ENCODE results near the gene DCUN1D3. TPM values are rescaled to one million over a fixed set of nuclear protein-coding genes. Genes with fewer than 3 reads are reported as not detected.
"Not testable (repeated sequence)": the region's sequence is repeated elsewhere in the genome, so short reads cannot be mapped to it uniquely, and the experiment has no call there.

DCUN1D3 gene
- total RNA-seq (10 to 100 TPM; 15.2 to 16.5 TPM), polyA plus RNA-seq (ENCODE audit: insufficient read depth, low read depth, low replicate concordance) (19.5 TPM)
- long read RNA-seq, donor 1, full-length matches to known transcripts, result 1 of 1 reads
- long read RNA-seq, donor 1, partial matches to known transcripts, result 0 of 1 reads
- long read RNA-seq, donor 1, other reads (novel, unspliced or antisense), result 0 of 1 reads
- long read RNA-seq, donor 2, full-length matches to known transcripts, result 1 of 1 reads
- long read RNA-seq, donor 2, partial matches to known transcripts, result 0 of 1 reads
- long read RNA-seq, donor 2, other reads (novel, unspliced or antisense), result 0 of 1 reads

- peak; percentile 99 for DNase-seq
- no peaks in the 10 kb centered on the region for H3K9me3 ChIP-seq
- no peaks in the 10 kb centered on the region for H3K27me3 ChIP-seq
- WGBS, 2 donors, result 1% methylated on average over 27 to 62 of the region's 62 CpGs
- H3K36me3 ChIP-seq (ENCODE audit: low read depth, missing control alignments), result no peaks in the 10 kb centered on the region
- peak within 1 kb of the TSS; percentile 81 to 85 for H3K4me3 ChIP-seq
- TF ChIP-seq CTCF (IDR thresholded peaks at IDR 0.05) (no peak), POLR2A (IDR thresholded peaks at IDR 0.05) (peak; percentile 22)
- intact Hi-C loops (cut with DNase I; ENCODE audit: low total_unique reads), result loop anchor here (10.0 kb wide), 1 partner anchor 46 kb away; no protein-coding TSS in a partner anchor
- peak within 1 kb of the TSS; percentile 92 to 95 for H3K27ac ChIP-seq
- peaks cover 33% of the 10 kb centered on the region for H3K4me1 ChIP-seq
Measured at GRCh38 chr16:20900299-20901067, at the start of gene DCUN1D3, which contains the start of gene LYRM1. Gene DCUN1D3, minus strand, starts transcription at chr16:20900358. Its CDS starts 37,820 bp downstream, at chr16:20862538. Gene LYRM1, plus strand, starts transcription at chr16:20900771. Its CDS starts 14,785 bp downstream, at chr16:20915556.

GRCh38 chr16:20949660-20950059 is 49.5 kb upstream of the DCUN1D3 start:
- H3K4me1 ChIP-seq, result no peaks in the 10 kb centered on the region
- intact Hi-C loops (cut with DNase I; ENCODE audit: low total_unique reads), result no loop called here
- DNase-seq, result no peak
- 77 to 81% methylated on average over 3 of the region's 3 CpGs for WGBS, 2 donors
- TF ChIP-seq POLR2A (IDR thresholded peaks at IDR 0.05) (no peak), CTCF (IDR thresholded peaks at IDR 0.05) (no peak)
- no peaks in the 10 kb centered on the region for H3K36me3 ChIP-seq (ENCODE audit: low read depth, missing control alignments)
- H3K9me3 ChIP-seq, result no peaks in the 10 kb centered on the region
- no peaks in the 10 kb centered on the region for H3K27me3 ChIP-seq
- H3K4me3 ChIP-seq, result no peak overlapping the region
- H3K27ac ChIP-seq, result no peak overlapping the region

GRCh38 chr16:20948444-20948843 is 48.3 kb upstream of the DCUN1D3 start:
- DNase-seq, result no peak
- Histone ChIP-seq H3K27me3 (no peaks in the 10 kb centered on the region), H3K9me3 (no peaks in the 10 kb centered on the region), H3K27ac (no peak overlapping the region), H3K4me1 (no peaks in the 10 kb centered on the region), H3K4me3 (no peak overlapping the region), H3K36me3 (ENCODE audit: low read depth, missing control alignments) (no peaks in the 10 kb centered on the region)
- intact Hi-C loops (cut with DNase I; ENCODE audit: low total_unique reads), result no loop called here
- WGBS, 2 donors, result 90 to 94% methylated on average over 9 of the region's 9 CpGs
- TF ChIP-seq CTCF (IDR thresholded peaks at IDR 0.05) (no peak), POLR2A (IDR thresholded peaks at IDR 0.05) (no peak)

GRCh38 chr16:20946015-20946629 is 46.0 kb upstream of the DCUN1D3 start:
- H3K4me1 ChIP-seq, result no peaks in the 10 kb centered on the region
- TF ChIP-seq POLR2A (IDR thresholded peaks at IDR 0.05) (no peak), CTCF (IDR thresholded peaks at IDR 0.05) (no peak)
- DNase-seq, result no peak
- no peaks in the 10 kb centered on the region for H3K27me3 ChIP-seq
- 81 to 85% methylated on average over 8 of the region's 8 CpGs for WGBS, 2 donors
- intact Hi-C loops (cut with DNase I; ENCODE audit: low total_unique reads), result no loop called here
- H3K4me3 ChIP-seq, result no peak overlapping the region
- H3K27ac ChIP-seq, result no peak overlapping the region
- no peaks in the 10 kb centered on the region for H3K9me3 ChIP-seq
- H3K36me3 ChIP-seq (ENCODE audit: low read depth, missing control alignments), result no peaks in the 10 kb centered on the region

- 92 to 94% methylated on average over 11 of the region's 11 CpGs for WGBS, 2 donors
Measured at GRCh38 chr16:20945575-20945875, 45.4 kb upstream of the DCUN1D3 start.

More at GRCh38 chr16:20945575-20945875, 45.4 kb upstream of the DCUN1D3 start:
- H3K9me3 ChIP-seq; H3K27me3 ChIP-seq; H3K4me3 ChIP-seq; intact Hi-C loops (cut with DNase I; ENCODE audit: low total_unique reads); H3K36me3 ChIP-seq (ENCODE audit: low read depth, missing control alignments); H3K27ac ChIP-seq; DNase-seq; H3K4me1 ChIP-seq: not testable (repeated sequence)

Measured in testis (tissue), 5 donors.